HFF-Myc (cell line): ENCODE data around the gene SLC35D2.

Source experiments
- DNase-seq: peaks from one replicate; pipeline ENCODE4 v3.0.0-alpha.2; 2011; ENCODE audit warnings: low read depth; ENCODE audit errors: extremely low read depth
- H3K4me3 ChIP-seq: replicated peaks from 2 replicates; pipeline ENCODE4 v1.5.1; 2011; ENCODE audit warnings: low read depth, mild to moderate bottlenecking, control low read depth, low read length
- TF ChIP-seq, protein P1 (sequence below): IDR thresholded peaks from 2 replicates; pipeline ENCODE4 v1.5.1; 2012; ENCODE audit warnings: mild to moderate bottlenecking, low read depth, low read length, control low read depth; ENCODE audit errors: missing control alignments

Gene SLC35D2

GRCh38 chr9:96383165-96383942, at the start of gene SLC35D2:
TSS of gene SLC35D2 (minus strand) at chr9:96383711. CDS start at chr9:96383634, 77 bp downstream.
- no peak for DNase-seq
- H3K4me3 ChIP-seq: peak within 1 kb of the TSS; percentile 55
- TF ChIP-seq, protein P1, sequence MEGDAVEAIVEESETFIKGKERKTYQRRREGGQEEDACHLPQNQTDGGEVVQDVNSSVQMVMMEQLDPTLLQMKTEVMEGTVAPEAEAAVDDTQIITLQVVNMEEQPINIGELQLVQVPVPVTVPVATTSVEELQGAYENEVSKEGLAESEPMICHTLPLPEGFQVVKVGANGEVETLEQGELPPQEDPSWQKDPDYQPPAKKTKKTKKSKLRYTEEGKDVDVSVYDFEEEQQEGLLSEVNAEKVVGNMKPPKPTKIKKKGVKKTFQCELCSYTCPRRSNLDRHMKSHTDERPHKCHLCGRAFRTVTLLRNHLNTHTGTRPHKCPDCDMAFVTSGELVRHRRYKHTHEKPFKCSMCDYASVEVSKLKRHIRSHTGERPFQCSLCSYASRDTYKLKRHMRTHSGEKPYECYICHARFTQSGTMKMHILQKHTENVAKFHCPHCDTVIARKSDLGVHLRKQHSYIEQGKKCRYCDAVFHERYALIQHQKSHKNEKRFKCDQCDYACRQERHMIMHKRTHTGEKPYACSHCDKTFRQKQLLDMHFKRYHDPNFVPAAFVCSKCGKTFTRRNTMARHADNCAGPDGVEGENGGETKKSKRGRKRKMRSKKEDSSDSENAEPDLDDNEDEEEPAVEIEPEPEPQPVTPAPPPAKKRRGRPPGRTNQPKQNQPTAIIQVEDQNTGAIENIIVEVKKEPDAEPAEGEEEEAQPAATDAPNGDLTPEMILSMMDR: no peak

- no peak overlapping the region for H3K4me3 ChIP-seq
- TF ChIP-seq, protein P1: no peak
- DNase-seq: no peak
Measured at GRCh38 chr9:96430377-96430776, 46.9 kb upstream of the SLC35D2 start.

DNA sequence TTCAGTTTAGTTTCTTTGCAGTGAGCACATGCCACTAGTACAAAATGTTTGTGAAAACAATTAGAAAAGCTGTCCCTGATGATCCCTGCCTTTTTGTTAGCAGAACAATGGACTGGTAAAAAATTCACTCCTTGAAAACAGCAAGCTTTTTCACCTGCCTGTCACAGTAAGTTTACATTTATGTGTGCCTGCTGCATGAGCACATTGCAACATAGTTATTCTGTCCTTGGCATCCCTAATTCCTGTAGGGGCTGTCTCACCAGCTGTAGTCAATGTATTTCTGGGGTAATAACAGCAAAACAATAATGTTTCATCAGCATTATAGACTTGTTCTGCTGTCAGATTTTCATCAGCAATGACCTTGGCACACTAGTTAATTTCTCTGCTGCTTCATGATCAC, 46.2 kb upstream of the SLC35D2 start:
- no peak for DNase-seq
- TF ChIP-seq, protein P1: no peak
- no peak overlapping the region for H3K4me3 ChIP-seq

- no peak for DNase-seq
- H3K4me3 ChIP-seq: no peak overlapping the region
- TF ChIP-seq, protein P1: no peak
Measured at GRCh38 chr9:96425500-96426169, 42.1 kb upstream of the SLC35D2 start.

- TF ChIP-seq, protein P1: no peak
- no peak overlapping the region for H3K4me3 ChIP-seq
- DNase-seq: no peak
Measured at GRCh38 chr9:96423985-96424336, 40.5 kb upstream of the SLC35D2 start.

DNA sequence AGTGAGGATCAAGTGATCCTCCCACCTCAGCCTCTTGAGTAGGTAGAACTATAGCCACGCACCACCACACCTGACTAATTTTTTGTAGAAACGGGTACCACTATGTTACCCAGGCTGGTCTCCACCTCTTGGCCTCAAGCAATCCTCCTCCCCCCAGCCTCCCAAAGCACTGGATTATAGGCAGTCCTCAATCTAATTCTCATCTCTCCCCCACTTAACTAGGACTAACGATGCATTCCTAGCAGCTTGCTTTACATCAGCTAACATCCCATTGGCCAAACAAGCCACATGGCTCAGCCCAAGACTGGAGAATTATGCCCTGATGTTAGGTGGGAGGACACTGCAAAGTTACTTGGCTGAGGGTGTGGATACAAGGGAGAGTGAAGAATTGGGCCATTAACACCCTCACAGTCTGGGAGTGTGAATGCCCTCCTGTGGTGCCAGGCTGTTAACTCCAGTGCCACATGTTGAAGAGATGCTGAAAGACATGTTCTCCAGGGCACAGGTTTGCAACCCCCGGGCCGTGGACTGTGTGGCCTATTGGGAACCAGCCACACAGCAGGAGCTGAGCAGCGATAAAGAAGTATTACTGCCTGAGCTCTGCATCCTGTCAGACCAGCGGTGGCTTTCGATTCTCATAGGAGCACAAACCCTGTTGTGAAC, 39.9 kb upstream of the SLC35D2 start:
- TF ChIP-seq, protein P1: no peak
- no peak for DNase-seq

More for the DNA sequence above, 39.9 kb upstream of the SLC35D2 start:
- no peak overlapping the region for H3K4me3 ChIP-seq
